ENCODE measurements around the gene GYG2.
"Not testable (repeated sequence)": the region's sequence is repeated elsewhere in the genome, so short reads cannot be mapped to it uniquely, and the experiment has no call there.

Gene GYG2

GRCh38 chrX:2901367-2902036 lies 72.8 kb downstream of the GYG2 start:
- no peak for DNase-seq

GRCh38 chrX:2902841-2903240 lies 74.1 kb downstream of the GYG2 start:
- DNase-seq, result no peak

- DNase-seq, result no peak
Measured at GRCh38 chrX:2903366-2903765, 74.6 kb downstream of the GYG2 start.

GRCh38 chrX:2907295-2907694 lies 78.6 kb downstream of the GYG2 start:
- DNase-seq, result no peak

GRCh38 chrX:2908125-2908685 lies 79.5 kb downstream of the GYG2 start:
- no peak for DNase-seq

GRCh38 chrX:2910109-2910508 lies 81.4 kb downstream of the GYG2 start:
- no peak for DNase-seq

GRCh38 chrX:2913118-2913517 lies 84.4 kb downstream of the GYG2 start:
- no peak for DNase-seq

GRCh38 chrX:2917767-2918166 lies 89.0 kb downstream of the GYG2 start:
- no peak for DNase-seq

GRCh38 chrX:2921193-2921592 lies 92.5 kb downstream of the GYG2 start:
- DNase-seq, result no peak

GRCh38 chrX:2921750-2922149 lies 93.0 kb downstream of the GYG2 start:
- no peak for DNase-seq

GRCh38 chrX:2924151-2924550 lies 95.4 kb downstream of the GYG2 start:
- no peak for DNase-seq

GRCh38 chrX:2926255-2926654 lies 97.5 kb downstream of the GYG2 start:
- DNase-seq, result not testable (repeated sequence)

- no peak for DNase-seq
Measured at GRCh38 chrX:2926664-2927275, 98.0 kb downstream of the GYG2 start.

GRCh38 chrX:2928191-2928582 lies 99.5 kb downstream of the GYG2 start:
- peak in 41 of 51 donors; percentile 1 to 70 (median 29) for DNase-seq

GRCh38 chrX:2928583-2929434 lies 100.1 kb downstream of the GYG2 start, which contains the start of gene ARSD:
TSS of gene ARSD (minus strand) at chrX:2929339. CDS start at chrX:2929275, 64 bp downstream.
- DNase-seq, result peak in 50 of 51 donors; percentile 0 to 83 (median 39)

- no peak for DNase-seq
Measured at GRCh38 chrX:2931155-2931554, 102.4 kb downstream of the GYG2 start.

GRCh38 chrX:2931612-2932011 lies 102.9 kb downstream of the GYG2 start:
- no peak for DNase-seq
